ENCODE results near the gene TNFAIP8L3.

Gene TNFAIP8L3

GRCh38 chr15:51088585-51088984 is 6.1 kb downstream of the TNFAIP8L3 start:
- Histone ChIP-seq H3K27ac (ENCODE audit: poor library complexity, severe bottlenecking) (no peak overlapping the region), H3K27me3 (ENCODE audit: insufficient read depth, poor library complexity, severe bottlenecking) (peaks cover 14% of the 10 kb centered on the region), H3K4me1 (ENCODE audit: insufficient read depth, poor library complexity, severe bottlenecking) (no peaks in the 10 kb centered on the region), H3K36me3 (ENCODE audit: low read depth) (no peaks in the 10 kb centered on the region), H3K9me3 (ENCODE audit: severe bottlenecking) (no peaks in the 10 kb centered on the region), H3K4me3 (ENCODE audit: severe bottlenecking) (no peak overlapping the region)
- ATAC-seq (ENCODE audit: low read depth) (no peak), DNase-seq (ENCODE audit: low spot score) (no peak)
- TF ChIP-seq CTCF (IDR thresholded peaks at IDR 0.05; ENCODE audit: poor library complexity, severe bottlenecking), result no peak

- no peaks in the 10 kb centered on the region for H3K4me1 ChIP-seq (ENCODE audit: insufficient read depth, poor library complexity, severe bottlenecking)
- ATAC-seq (ENCODE audit: low read depth), result no peak
- no peak for DNase-seq (ENCODE audit: low spot score)
- H3K27ac ChIP-seq (ENCODE audit: poor library complexity, severe bottlenecking), result no peak overlapping the region
- no peaks in the 10 kb centered on the region for H3K36me3 ChIP-seq (ENCODE audit: low read depth)
- no peak for TF ChIP-seq CTCF (IDR thresholded peaks at IDR 0.05; ENCODE audit: poor library complexity, severe bottlenecking)
- H3K9me3 ChIP-seq (ENCODE audit: severe bottlenecking), result no peaks in the 10 kb centered on the region
- H3K4me3 ChIP-seq (ENCODE audit: severe bottlenecking), result no peak overlapping the region
- H3K27me3 ChIP-seq (ENCODE audit: insufficient read depth, poor library complexity, severe bottlenecking), result peaks cover 3% of the 10 kb centered on the region
Measured at GRCh38 chr15:51087513-51087912, 7.2 kb downstream of the TNFAIP8L3 start.

GRCh38 chr15:51086409-51086808 is 8.3 kb downstream of the TNFAIP8L3 start:
- Histone ChIP-seq H3K4me1 (ENCODE audit: insufficient read depth, poor library complexity, severe bottlenecking) (no peaks in the 10 kb centered on the region), H3K36me3 (ENCODE audit: low read depth) (no peaks in the 10 kb centered on the region), H3K27ac (ENCODE audit: poor library complexity, severe bottlenecking) (no peak overlapping the region), H3K27me3 (ENCODE audit: insufficient read depth, poor library complexity, severe bottlenecking) (no peaks in the 10 kb centered on the region), H3K9me3 (ENCODE audit: severe bottlenecking) (no peaks in the 10 kb centered on the region), H3K4me3 (ENCODE audit: severe bottlenecking) (no peak overlapping the region)
- no peak for ATAC-seq (ENCODE audit: low read depth)
- TF ChIP-seq CTCF (IDR thresholded peaks at IDR 0.05; ENCODE audit: poor library complexity, severe bottlenecking), result no peak
- no peak for DNase-seq (ENCODE audit: low spot score)

- Histone ChIP-seq H3K36me3 (ENCODE audit: low read depth) (no peaks in the 10 kb centered on the region), H3K4me3 (ENCODE audit: severe bottlenecking) (no peak overlapping the region), H3K27ac (ENCODE audit: poor library complexity, severe bottlenecking) (no peak overlapping the region), H3K4me1 (ENCODE audit: insufficient read depth, poor library complexity, severe bottlenecking) (no peaks in the 10 kb centered on the region), H3K27me3 (ENCODE audit: insufficient read depth, poor library complexity, severe bottlenecking) (no peaks in the 10 kb centered on the region), H3K9me3 (ENCODE audit: severe bottlenecking) (no peaks in the 10 kb centered on the region)
- TF ChIP-seq CTCF (IDR thresholded peaks at IDR 0.05; ENCODE audit: poor library complexity, severe bottlenecking), result no peak
- DNase-seq (ENCODE audit: low spot score) (no peak), ATAC-seq (ENCODE audit: low read depth) (no peak)
Measured at GRCh38 chr15:51085764-51086163, 8.9 kb downstream of the TNFAIP8L3 start.

GRCh38 chr15:51083641-51084166 is 11.0 kb downstream of the TNFAIP8L3 start:
- H3K27ac ChIP-seq (ENCODE audit: poor library complexity, severe bottlenecking), result no peak overlapping the region
- no peak for DNase-seq (ENCODE audit: low spot score)
- H3K36me3 ChIP-seq (ENCODE audit: low read depth), result no peaks in the 10 kb centered on the region
- no peaks in the 10 kb centered on the region for H3K27me3 ChIP-seq (ENCODE audit: insufficient read depth, poor library complexity, severe bottlenecking)
- no peak for TF ChIP-seq CTCF (IDR thresholded peaks at IDR 0.05; ENCODE audit: poor library complexity, severe bottlenecking)
- peaks cover 10% of the 10 kb centered on the region for H3K4me1 ChIP-seq (ENCODE audit: insufficient read depth, poor library complexity, severe bottlenecking)
- no peak overlapping the region for H3K4me3 ChIP-seq (ENCODE audit: severe bottlenecking)
- no peak for ATAC-seq (ENCODE audit: low read depth)
- H3K9me3 ChIP-seq (ENCODE audit: severe bottlenecking), result no peaks in the 10 kb centered on the region
